Esophagus muscularis mucosa (tissue), 3 donors: ENCODE data around the gene OR2H1.

Experiments
- CTCF ChIP-seq, 3 experiments: fragments of 200-600 bp in 2 of 3; fragments of 450-650 bp in 1 of 3; sonication (generic) in 2 of 3; IDR thresholded peaks; one replicate each; pipeline ENCODE4 v1.5.1; 2017 to 2019; ENCODE audit warnings: antibody characterized with exemption in 3 of 3, mild to moderate bottlenecking in 2 of 3, moderate library complexity in 1 of 3
- POLR2A ChIP-seq: fragments of 450-650 bp; IDR thresholded peaks from one replicate; pipeline ENCODE4 v1.6.1; 2017; ENCODE audit warnings: antibody characterized with exemption, moderate library complexity, mild to moderate bottlenecking, low read depth

- TF ChIP-seq POLR2A: no peak
- no peak for TF ChIP-seq CTCF (IDR thresholded peaks at IDR 0.05)
Observed at GRCh38 chr6:29474996-29475395, 18.0 kb downstream of the OR2H1 start.
